ENCODE results near the gene CDKAL1.
"Not testable (repeated sequence)": the region's sequence is repeated elsewhere in the genome, so short reads cannot be mapped to it uniquely, and the experiment has no call there.

Gene CDKAL1

GRCh38 chr6:20594299-20594853, 60.1 kb downstream of the CDKAL1 start:
- not testable (repeated sequence) for DNase-seq (ENCODE audit: low read depth)

GRCh38 chr6:20599302-20600051, 65.2 kb downstream of the CDKAL1 start:
- DNase-seq (ENCODE audit: low read depth), result no peak

- no peak for DNase-seq (ENCODE audit: low read depth)
Observed at GRCh38 chr6:20600831-20601230, 66.6 kb downstream of the CDKAL1 start.

- DNase-seq (ENCODE audit: low read depth), result no peak
Observed at GRCh38 chr6:20604159-20604558, 69.9 kb downstream of the CDKAL1 start.

- no peak for DNase-seq (ENCODE audit: low read depth)
Observed at GRCh38 chr6:20605061-20605460, 70.8 kb downstream of the CDKAL1 start.

GRCh38 chr6:20605581-20605980, 71.3 kb downstream of the CDKAL1 start:
- DNase-seq (ENCODE audit: low read depth), result peak; percentile 64

GRCh38 chr6:20606831-20607230, 72.6 kb downstream of the CDKAL1 start:
- no peak for DNase-seq (ENCODE audit: low read depth)

- DNase-seq (ENCODE audit: low read depth), result no peak
Observed at GRCh38 chr6:20608356-20608755, 74.1 kb downstream of the CDKAL1 start.

- DNase-seq (ENCODE audit: low read depth), result no peak
Observed at GRCh38 chr6:20608905-20609304, 74.6 kb downstream of the CDKAL1 start.

GRCh38 chr6:20609924-20610323, 75.7 kb downstream of the CDKAL1 start:
- not testable (repeated sequence) for DNase-seq (ENCODE audit: low read depth)

GRCh38 chr6:20610636-20611370, 76.5 kb downstream of the CDKAL1 start:
- peak; percentile 58 for DNase-seq (ENCODE audit: low read depth)

GRCh38 chr6:20617537-20617936, 83.3 kb downstream of the CDKAL1 start:
- DNase-seq (ENCODE audit: low read depth), result not testable (repeated sequence)

- DNase-seq (ENCODE audit: low read depth), result peak; percentile 59
Observed at GRCh38 chr6:20620043-20620442, 85.8 kb downstream of the CDKAL1 start.

GRCh38 chr6:20623761-20624160, 89.5 kb downstream of the CDKAL1 start:
- no peak for DNase-seq (ENCODE audit: low read depth)

- no peak for DNase-seq (ENCODE audit: low read depth)
Observed at GRCh38 chr6:20626165-20626564, 91.9 kb downstream of the CDKAL1 start.

GRCh38 chr6:20629509-20629908, 95.3 kb downstream of the CDKAL1 start:
- DNase-seq (ENCODE audit: low read depth), result no peak

GRCh38 chr6:20630136-20630535, 95.9 kb downstream of the CDKAL1 start:
- no peak for DNase-seq (ENCODE audit: low read depth)

- DNase-seq (ENCODE audit: low read depth), result no peak
Observed at GRCh38 chr6:20630617-20631548, 96.6 kb downstream of the CDKAL1 start.

- no peak for DNase-seq (ENCODE audit: low read depth)
Observed at GRCh38 chr6:20631549-20631924, 97.3 kb downstream of the CDKAL1 start.

- DNase-seq (ENCODE audit: low read depth), result no peak
Observed at GRCh38 chr6:20632696-20633095, 98.4 kb downstream of the CDKAL1 start.

GRCh38 chr6:20633566-20634340, 99.5 kb downstream of the CDKAL1 start:
- DNase-seq (ENCODE audit: low read depth), result no peak
